ENCODE measurements around the gene RALGAPA2. TPM values are rescaled to one million over a fixed set of nuclear protein-coding genes. Genes with fewer than 3 reads are reported as not detected.

The RALGAPA2 gene
- total RNA-seq, 1 donor from 2014 or later = 24.8 TPM

DNA sequence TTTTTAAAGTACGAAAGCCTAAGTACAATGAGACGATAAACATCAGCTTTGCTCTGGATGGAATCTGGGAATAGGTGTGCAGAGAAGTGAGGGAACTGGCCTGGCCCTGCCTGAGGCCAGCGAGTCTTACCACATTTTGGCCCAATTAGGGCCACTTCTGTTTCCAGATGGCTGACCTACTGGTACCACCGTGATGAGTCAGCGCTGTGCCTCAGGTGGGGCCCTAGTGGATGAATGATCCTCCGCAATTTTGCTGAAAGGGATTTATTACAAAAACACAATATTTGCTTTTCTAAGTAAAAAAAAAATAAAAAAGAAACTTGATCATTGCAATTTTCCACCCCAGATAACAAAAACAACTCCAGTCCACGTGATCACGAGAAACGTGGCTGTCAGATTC lies 322.1 kb downstream of the RALGAPA2 start:
- DNase-seq (ENCODE audit: low read depth) = no peak
- Histone ChIP-seq H3K36me3 (ENCODE audit: control insufficient read depth, insufficient read depth, low read length) (no peaks in the 10 kb centered on the region), H3K27me3 (ENCODE audit: control insufficient read depth, insufficient read depth, low read length) (no peaks in the 10 kb centered on the region), H3K4me3 (ENCODE audit: low read depth, low read length) (no peak overlapping the region)
- no peak for TF ChIP-seq CTCF (IDR thresholded peaks at IDR 0.05; ENCODE audit: insufficient read depth, low read length, poor library complexity, severe bottlenecking)

DNA sequence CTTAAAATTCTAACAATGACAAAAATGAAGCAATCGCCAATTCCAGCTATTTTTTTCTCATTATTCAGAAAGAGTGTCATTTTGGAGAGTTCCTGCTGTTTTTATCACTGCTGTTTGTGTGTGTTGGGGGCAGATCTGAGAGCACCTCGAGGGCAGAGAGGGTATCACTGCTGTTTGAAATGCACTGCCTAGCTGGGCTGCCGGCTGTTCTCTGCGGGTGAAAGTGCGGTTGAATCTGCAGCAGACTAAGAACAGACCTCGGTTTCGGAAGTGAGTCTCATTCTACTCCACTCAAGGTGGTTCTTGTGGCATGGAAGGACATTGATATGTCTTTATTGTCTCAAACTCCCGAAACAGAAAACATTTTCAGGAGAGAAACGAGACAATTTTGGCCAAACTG lies 326.3 kb downstream of the RALGAPA2 start:
- no peak for TF ChIP-seq CTCF (IDR thresholded peaks at IDR 0.05; ENCODE audit: insufficient read depth, low read length, poor library complexity, severe bottlenecking)
- no peak overlapping the region for H3K4me3 ChIP-seq (ENCODE audit: low read depth, low read length)
- no peak for DNase-seq (ENCODE audit: low read depth)
- no peaks in the 10 kb centered on the region for H3K27me3 ChIP-seq (ENCODE audit: control insufficient read depth, insufficient read depth, low read length)
- no peaks in the 10 kb centered on the region for H3K36me3 ChIP-seq (ENCODE audit: control insufficient read depth, insufficient read depth, low read length)

DNA sequence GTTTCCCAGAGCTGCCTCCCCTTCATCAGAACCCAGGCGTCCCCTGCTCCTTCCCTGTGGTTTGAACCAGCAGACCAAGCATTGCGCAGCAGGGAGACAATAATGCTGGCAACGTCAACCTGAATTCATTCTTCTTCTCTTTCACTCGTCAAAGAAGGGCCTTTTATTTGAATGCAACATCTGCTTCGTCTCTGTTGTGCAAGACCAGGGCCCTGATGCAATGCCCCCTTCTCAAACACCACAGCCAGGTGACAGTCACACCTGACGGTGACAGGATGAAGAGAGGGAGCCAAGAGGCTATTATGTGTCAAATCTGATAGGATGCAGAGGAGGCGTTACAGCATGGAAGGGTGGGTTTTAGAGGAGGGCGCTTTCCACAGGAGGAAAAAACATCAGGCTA lies 336.6 kb downstream of the RALGAPA2 start:
- Histone ChIP-seq H3K36me3 (ENCODE audit: control insufficient read depth, insufficient read depth, low read length) (no peaks in the 10 kb centered on the region), H3K4me3 (ENCODE audit: low read depth, low read length) (no peak overlapping the region), H3K27me3 (ENCODE audit: control insufficient read depth, insufficient read depth, low read length) (peaks cover 35% of the 10 kb centered on the region)
- no peak for DNase-seq (ENCODE audit: low read depth)
- no peak for TF ChIP-seq CTCF (IDR thresholded peaks at IDR 0.05; ENCODE audit: insufficient read depth, low read length, poor library complexity, severe bottlenecking)

- Histone ChIP-seq H3K36me3 (ENCODE audit: control insufficient read depth, insufficient read depth, low read length) (no peaks in the 10 kb centered on the region), H3K4me3 (ENCODE audit: low read depth, low read length) (no peak overlapping the region), H3K27me3 (ENCODE audit: control insufficient read depth, insufficient read depth, low read length) (peaks cover 60% of the 10 kb centered on the region)
- no peak for DNase-seq (ENCODE audit: low read depth)
- TF ChIP-seq CTCF (IDR thresholded peaks at IDR 0.05; ENCODE audit: insufficient read depth, low read length, poor library complexity, severe bottlenecking) = no peak
These were observed 339.3 kb downstream of the RALGAPA2 start for GRCh38 chr20:20373091-20373571.

GRCh38 chr20:20371681-20372080 lies 340.8 kb downstream of the RALGAPA2 start:
- Histone ChIP-seq H3K36me3 (ENCODE audit: control insufficient read depth, insufficient read depth, low read length) (no peaks in the 10 kb centered on the region), H3K4me3 (ENCODE audit: low read depth, low read length) (no peak overlapping the region), H3K27me3 (ENCODE audit: control insufficient read depth, insufficient read depth, low read length) (peaks cover 74% of the 10 kb centered on the region)
- no peak for TF ChIP-seq CTCF (IDR thresholded peaks at IDR 0.05; ENCODE audit: insufficient read depth, low read length, poor library complexity, severe bottlenecking)
- DNase-seq (ENCODE audit: low read depth) = no peak

DNA sequence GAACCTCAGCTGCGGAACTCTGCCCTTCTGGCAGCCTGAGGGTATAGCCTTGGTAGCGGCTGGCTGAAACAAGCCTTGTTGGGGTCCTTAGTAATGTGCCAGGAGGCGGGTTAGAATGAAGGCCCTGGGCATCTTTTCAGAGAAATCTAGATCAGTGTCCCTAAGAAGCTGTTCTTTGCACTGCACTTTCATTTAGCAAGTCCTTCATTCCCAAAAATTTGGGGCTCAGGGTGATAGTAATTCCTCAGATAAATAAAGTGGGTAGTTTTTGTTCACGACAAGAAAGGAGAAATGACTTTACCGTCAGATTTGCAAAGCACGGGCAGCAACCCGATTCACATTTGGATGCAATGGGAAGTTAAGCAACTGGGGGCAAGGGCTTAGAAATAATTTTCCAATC lies 341.4 kb downstream of the RALGAPA2 start:
- Histone ChIP-seq H3K27me3 (ENCODE audit: control insufficient read depth, insufficient read depth, low read length) (peaks cover 78% of the 10 kb centered on the region), H3K36me3 (ENCODE audit: control insufficient read depth, insufficient read depth, low read length) (no peaks in the 10 kb centered on the region), H3K4me3 (ENCODE audit: low read depth, low read length) (no peak overlapping the region)
- DNase-seq (ENCODE audit: low read depth) = no peak
- TF ChIP-seq CTCF (IDR thresholded peaks at IDR 0.05; ENCODE audit: insufficient read depth, low read length, poor library complexity, severe bottlenecking) = no peak
